ENCODE data around the gene B3GALNT2. TPM values are rescaled to one million over a fixed set of nuclear protein-coding genes. Genes with fewer than 3 reads are reported as not detected.
"Not testable (repeated sequence)": the region's sequence is repeated elsewhere in the genome, so short reads cannot be mapped to it uniquely, and the experiment has no call there.

The B3GALNT2 gene
- total and polyA plus RNA-seq, 2 donors (not counting 1 experiment from before 2014, with no cell fraction given) = 5.6 to 12.2 TPM

DNA sequence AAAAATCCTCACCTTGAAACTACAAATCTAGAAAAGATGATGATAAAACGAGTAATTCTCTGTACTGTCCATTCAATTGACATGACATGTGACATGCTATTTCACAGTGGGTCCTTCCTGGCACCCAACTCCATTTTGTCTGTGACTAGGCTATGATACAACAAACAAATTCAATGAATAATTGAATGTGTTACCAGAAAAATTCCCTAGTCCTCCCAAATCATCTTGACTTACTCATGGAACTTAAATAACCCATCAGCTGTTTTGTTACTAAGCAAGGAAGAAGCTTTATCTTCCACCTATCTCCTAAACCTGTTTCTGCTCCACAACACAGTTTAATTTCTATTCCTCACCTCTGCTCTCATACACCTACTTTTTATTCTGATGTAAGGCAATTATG is 30.4 kb downstream of the B3GALNT2 start:
- POLR2A ChIA-PET = no interaction called here
- H2AFZ ChIP-seq (ENCODE audit: insufficient read depth, low read depth, low read length, poor library complexity, severe bottlenecking) = no peak overlapping the region
- H3K27ac ChIP-seq (ENCODE audit: low read length in 2 of 2) = no peak overlapping the region
- Mint-ChIP-seq H3K4me1 (no peaks in the 10 kb centered on the region), H3K9me3 (ENCODE audit: insufficient read depth) (no peaks in the 10 kb centered on the region), H3K27ac (no peak overlapping the region), H3K27me3 (no peaks in the 10 kb centered on the region), H3K4me3 (no peak overlapping the region)
- no peaks in the 10 kb centered on the region for H3K4me1 ChIP-seq (ENCODE audit: control insufficient read depth in 2 of 2, insufficient read depth in 2 of 2, low read length in 2 of 2)
- H3K4me3 ChIP-seq (ENCODE audit: control extremely low read depth in 1 of 5, extremely low read depth in 1 of 5, insufficient read depth in 1 of 5, low read depth in 2 of 5, low read length in 4 of 5) = no peak overlapping the region
- intact Hi-C loops (cut with micrococcal nuclease) = no loop called here
- no peaks in the 10 kb centered on the region for H4K20me1 ChIP-seq (ENCODE audit: control insufficient read depth, insufficient read depth, low read length, poor library complexity, severe bottlenecking)
- no peak overlapping the region for H3K9ac ChIP-seq (ENCODE audit: low read length)
- no peaks in the 10 kb centered on the region for H3K27me3 ChIP-seq (replicated peaks in 1 of 4; ENCODE audit: control extremely low read depth in 1 of 4, control insufficient read depth in 3 of 4, insufficient read depth in 4 of 4, low read length in 3 of 4)
- no peaks in the 10 kb centered on the region for H3K79me2 ChIP-seq (ENCODE audit: control insufficient read depth, insufficient read depth, low read length)
- ATAC-seq (ENCODE audit: low read depth) = no peak
- H3K9me3 ChIP-seq (ENCODE audit: control extremely low read depth in 1 of 3, control insufficient read depth in 2 of 3, insufficient read depth in 1 of 3, low read length in 2 of 3) = no peaks in the 10 kb centered on the region
- DNase-seq = no peak
- no CpG with 5 or more reads among the region's 1 CpG for WGBS (ENCODE audit: insufficient coverage)
- H3K4me2 ChIP-seq (replicated peaks; ENCODE audit: low read depth, low read length, poor library complexity, severe bottlenecking) = no peak overlapping the region
- TF ChIP-seq, protein P1, sequence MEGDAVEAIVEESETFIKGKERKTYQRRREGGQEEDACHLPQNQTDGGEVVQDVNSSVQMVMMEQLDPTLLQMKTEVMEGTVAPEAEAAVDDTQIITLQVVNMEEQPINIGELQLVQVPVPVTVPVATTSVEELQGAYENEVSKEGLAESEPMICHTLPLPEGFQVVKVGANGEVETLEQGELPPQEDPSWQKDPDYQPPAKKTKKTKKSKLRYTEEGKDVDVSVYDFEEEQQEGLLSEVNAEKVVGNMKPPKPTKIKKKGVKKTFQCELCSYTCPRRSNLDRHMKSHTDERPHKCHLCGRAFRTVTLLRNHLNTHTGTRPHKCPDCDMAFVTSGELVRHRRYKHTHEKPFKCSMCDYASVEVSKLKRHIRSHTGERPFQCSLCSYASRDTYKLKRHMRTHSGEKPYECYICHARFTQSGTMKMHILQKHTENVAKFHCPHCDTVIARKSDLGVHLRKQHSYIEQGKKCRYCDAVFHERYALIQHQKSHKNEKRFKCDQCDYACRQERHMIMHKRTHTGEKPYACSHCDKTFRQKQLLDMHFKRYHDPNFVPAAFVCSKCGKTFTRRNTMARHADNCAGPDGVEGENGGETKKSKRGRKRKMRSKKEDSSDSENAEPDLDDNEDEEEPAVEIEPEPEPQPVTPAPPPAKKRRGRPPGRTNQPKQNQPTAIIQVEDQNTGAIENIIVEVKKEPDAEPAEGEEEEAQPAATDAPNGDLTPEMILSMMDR (IDR thresholded peaks at IDR 0.05) = no peak
- no peak for TF ChIP-seq EZH2 (IDR thresholded peaks at IDR 0.05; ENCODE audit: borderline replicate concordance, insufficient read depth, low read depth, low read length, poor library complexity, severe bottlenecking)
- CTCF ChIA-PET = no interaction called here
- peaks cover 3 to 6% of the 10 kb centered on the region in 2 experiments for H3K36me3 ChIP-seq (replicated peaks in 1 of 2; ENCODE audit: control extremely low read depth in 1 of 2, control insufficient read depth in 1 of 2, extremely low read depth in 1 of 2, insufficient read depth in 2 of 2, low read length in 1 of 2)

DNA sequence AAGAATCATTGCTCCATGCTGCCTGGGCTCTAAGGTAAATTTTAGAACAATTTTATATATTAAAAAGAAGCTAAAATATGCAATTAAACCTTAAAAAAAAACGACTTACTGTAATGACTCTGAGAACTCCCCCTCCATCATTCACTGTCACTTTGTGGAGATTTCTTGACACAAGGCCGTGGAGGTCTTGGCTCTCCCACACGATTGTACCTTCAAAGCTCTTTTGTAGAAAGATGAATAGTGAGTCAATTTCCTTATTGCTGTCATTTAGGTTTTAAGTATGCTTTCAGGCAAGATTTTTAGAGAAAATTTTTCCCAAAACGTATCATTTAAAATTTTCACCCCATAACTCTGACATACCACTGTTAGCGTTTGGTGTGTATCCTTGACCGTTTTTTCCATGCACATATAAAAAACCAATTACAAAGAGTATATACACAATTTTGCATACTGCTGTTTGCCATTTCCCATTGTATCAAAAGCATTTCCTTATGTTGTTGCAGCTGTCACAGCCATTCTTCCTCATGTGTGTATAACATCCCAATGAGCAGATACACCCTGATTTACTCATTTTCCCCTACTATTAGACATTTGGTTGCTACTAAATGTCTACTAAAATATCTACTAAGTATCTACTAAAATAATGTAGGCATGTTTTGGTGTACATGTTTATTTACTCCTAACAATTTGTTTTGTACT is 33.4 kb downstream of the B3GALNT2 start:
- no peak for DNase-seq
- Histone ChIP-seq H4K20me1 (ENCODE audit: control insufficient read depth, insufficient read depth, low read length, poor library complexity, severe bottlenecking) (no peaks in the 10 kb centered on the region), H3K4me3 (ENCODE audit: control extremely low read depth in 1 of 5, extremely low read depth in 1 of 5, insufficient read depth in 1 of 5, low read depth in 2 of 5, low read length in 4 of 5) (no peak overlapping the region), H3K4me1 (ENCODE audit: control insufficient read depth in 2 of 2, insufficient read depth in 2 of 2, low read length in 2 of 2) (no peaks in the 10 kb centered on the region), H3K36me3 (replicated peaks in 1 of 2; ENCODE audit: control extremely low read depth in 1 of 2, control insufficient read depth in 1 of 2, extremely low read depth in 1 of 2, insufficient read depth in 2 of 2, low read length in 1 of 2) (no peaks in the 10 kb centered on the region), H3K79me2 (ENCODE audit: control insufficient read depth, insufficient read depth, low read length) (no peaks in the 10 kb centered on the region), H3K9me3 (ENCODE audit: control extremely low read depth in 1 of 3, control insufficient read depth in 2 of 3, insufficient read depth in 1 of 3, low read length in 2 of 3) (no peaks in the 10 kb centered on the region), H3K27me3 (replicated peaks in 1 of 4; ENCODE audit: control extremely low read depth in 1 of 4, control insufficient read depth in 3 of 4, insufficient read depth in 4 of 4, low read length in 3 of 4) (no peaks in the 10 kb centered on the region), H3K9ac (ENCODE audit: low read length) (no peak overlapping the region), H2AFZ (ENCODE audit: insufficient read depth, low read depth, low read length, poor library complexity, severe bottlenecking) (no peak overlapping the region), H3K4me2 (replicated peaks; ENCODE audit: low read depth, low read length, poor library complexity, severe bottlenecking) (no peak overlapping the region), H3K27ac (ENCODE audit: low read length in 2 of 2) (no peak overlapping the region)
- TF ChIP-seq EZH2 (IDR thresholded peaks at IDR 0.05; ENCODE audit: borderline replicate concordance, insufficient read depth, low read depth, low read length, poor library complexity, severe bottlenecking) = no peak
- TF ChIP-seq, protein P1 (IDR thresholded peaks at IDR 0.05) = no peak
- no peaks in the 10 kb centered on the region for H3K27me3 Mint-ChIP-seq
- ATAC-seq (ENCODE audit: low read depth) = no peak
- ChIA-PET CTCF (no interaction called here), POLR2A (no interaction called here)
- WGBS (ENCODE audit: insufficient coverage) = 100% methylated on average over 2 of the region's 6 CpGs
- H3K4me1 Mint-ChIP-seq = no peaks in the 10 kb centered on the region
- H3K9me3 Mint-ChIP-seq (ENCODE audit: insufficient read depth) = no peaks in the 10 kb centered on the region
- intact Hi-C loops (cut with micrococcal nuclease) = no loop called here
- no peak overlapping the region for H3K4me3 Mint-ChIP-seq
- H3K27ac Mint-ChIP-seq = no peak overlapping the region

DNA sequence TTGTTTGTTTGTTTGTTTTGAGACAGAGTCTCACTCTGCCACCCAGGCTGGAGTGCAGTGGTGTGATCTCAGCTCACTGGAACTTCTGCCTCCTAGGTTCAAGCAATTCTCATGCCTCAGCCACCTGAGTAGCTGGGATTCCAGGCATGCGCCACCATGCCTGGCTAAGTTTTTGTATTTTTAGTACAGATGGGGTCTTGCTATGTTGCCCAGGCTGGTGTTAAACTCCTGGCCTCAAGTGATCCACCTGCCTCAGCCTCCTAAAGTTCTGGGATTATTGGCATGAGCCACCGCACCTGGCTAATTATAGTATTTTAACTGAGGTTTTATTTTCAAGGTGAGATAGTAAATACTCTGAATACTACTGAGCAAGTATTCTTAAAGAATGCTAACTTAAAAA is 34.4 kb downstream of the B3GALNT2 start:
- POLR2A ChIA-PET; H3K27me3 ChIP-seq (replicated peaks in 1 of 4; ENCODE audit: control extremely low read depth in 1 of 4, control insufficient read depth in 3 of 4, insufficient read depth in 4 of 4, low read length in 3 of 4); H3K27ac ChIP-seq (ENCODE audit: low read length in 2 of 2); H4K20me1 ChIP-seq (ENCODE audit: control insufficient read depth, insufficient read depth, low read length, poor library complexity, severe bottlenecking); DNase-seq; H3K79me2 ChIP-seq (ENCODE audit: control insufficient read depth, insufficient read depth, low read length); intact Hi-C loops (cut with micrococcal nuclease); H3K4me1 Mint-ChIP-seq; H3K9me3 ChIP-seq (ENCODE audit: control extremely low read depth in 1 of 3, control insufficient read depth in 2 of 3, insufficient read depth in 1 of 3, low read length in 2 of 3); H3K9ac ChIP-seq (ENCODE audit: low read length); H3K9me3 Mint-ChIP-seq (ENCODE audit: insufficient read depth); H3K4me3 ChIP-seq (ENCODE audit: control extremely low read depth in 1 of 5, extremely low read depth in 1 of 5, insufficient read depth in 1 of 5, low read depth in 2 of 5, low read length in 4 of 5); H3K4me1 ChIP-seq (ENCODE audit: control insufficient read depth in 2 of 2, insufficient read depth in 2 of 2, low read length in 2 of 2); H3K4me3 Mint-ChIP-seq; H3K27ac Mint-ChIP-seq; H2AFZ ChIP-seq (ENCODE audit: insufficient read depth, low read depth, low read length, poor library complexity, severe bottlenecking); H3K27me3 Mint-ChIP-seq; CTCF ChIA-PET; H3K4me2 ChIP-seq (replicated peaks; ENCODE audit: low read depth, low read length, poor library complexity, severe bottlenecking); H3K36me3 ChIP-seq (replicated peaks in 1 of 2; ENCODE audit: control extremely low read depth in 1 of 2, control insufficient read depth in 1 of 2, extremely low read depth in 1 of 2, insufficient read depth in 2 of 2, low read length in 1 of 2); ATAC-seq (ENCODE audit: low read depth): not testable (repeated sequence)
- no CpG with 5 or more reads among the region's 2 CpGs for WGBS (ENCODE audit: insufficient coverage)
